H1 (cell line): Measurements from ENCODE around the gene MYH7. TPM values are rescaled to one million over a fixed set of nuclear protein-coding genes. Genes with fewer than 3 reads are reported as not detected.

Source experiments
- CTCF ChIA-PET: fragments of 300-600 bp; sonication (Branson Sonifier 250); formaldehyde crosslinking; loops from one replicate; lab custom pipeline; 2021; ENCODE audit not compliant: partially characterized antibody; lab: Charles Lee
- POLR2A ChIA-PET: fragments of 300-600 bp; sonication (Branson Sonifier 250); formaldehyde crosslinking; loops from one replicate; lab custom pipeline; 2021; ENCODE audit warnings: inconsistent platforms; ENCODE audit not compliant: partially characterized antibody; lab: Charles Lee
- DNase-seq, 2 experiments: peaks; one replicate each; pipeline versions ENCODE4 v3.0.0 to v3.0.0-alpha.2; 2010 to 2022; ENCODE audit warnings: low spot score in 2 of 2, low read depth in 1 of 2, mixed read lengths in 1 of 2
- FAIRE-seq: peaks from 2 replicates; lab custom pipeline; 2011; peaks lifted over from hg19 to GRCh38; lab: Jason Lieb, UNC
- H2AFZ ChIP-seq: 2 replicates; pipeline ENCODE4 v1.8.1; 2012; ENCODE audit warnings: low read length, inconsistent platforms
- H2AK5ac ChIP-seq: 2 replicates; pipeline ENCODE4 v1.6.1; 2013; ENCODE audit warnings: low read depth, low read length
- H2BK120ac ChIP-seq: replicated peaks from 2 replicates; pipeline ENCODE3; 2013; ENCODE audit warnings: low read depth, low read length, inconsistent platforms
- H2BK12ac ChIP-seq: 2 replicates; pipeline ENCODE4 v1.6.1; 2013; ENCODE audit warnings: low read depth, low read length
- H2BK15ac ChIP-seq: 2 replicates; pipeline ENCODE4 v1.6.1; 2013; ENCODE audit warnings: low read length
- H2BK20ac ChIP-seq: 2 replicates; pipeline ENCODE4 v1.6.1; 2013; ENCODE audit warnings: low read length
- H2BK5ac ChIP-seq: 2 replicates; pipeline ENCODE4 v1.6.1; 2013; ENCODE audit warnings: low read depth, low read length
- H3K14ac ChIP-seq: 2 replicates; pipeline ENCODE4 v1.6.1; 2013; ENCODE audit warnings: inconsistent platforms; ENCODE audit not compliant: insufficient read length
- H3K18ac ChIP-seq: 2 replicates; pipeline ENCODE4 v1.6.1; 2013; ENCODE audit warnings: low read length; ENCODE audit errors: extremely low read depth
- H3K23ac ChIP-seq: 2 replicates; pipeline ENCODE4 v1.6.1; 2013; ENCODE audit warnings: inconsistent platforms; ENCODE audit not compliant: insufficient read length
- H3K23me2 ChIP-seq: 2 replicates; pipeline ENCODE4 v1.6.1; 2013; ENCODE audit warnings: low read depth, low read length
- H3K27ac ChIP-seq: 2 replicates; pipeline ENCODE4 v1.6.1; 2011; ENCODE audit warnings: low read depth, low read length, inconsistent platforms
- H3K27me3 ChIP-seq, 4 experiments: replicated peaks in 1 of 4; 1 replicate in 1 of 4; 2 replicates in 3 of 4; pipeline versions ENCODE4 v1.6.1 to v1.8.1; 2011 to 2013; ENCODE audit warnings: low read length in 3 of 4, mild to moderate bottlenecking in 3 of 4, inconsistent platforms in 2 of 4, mixed read lengths in 2 of 4, moderate library complexity in 1 of 4; ENCODE audit not compliant: control insufficient read depth in 3 of 4, insufficient read depth in 3 of 4; ENCODE audit errors: extremely low read depth in 1 of 4
- H3K36me3 ChIP-seq, 4 experiments: 2 replicates each; pipeline versions ENCODE4 v1.6.1 to v1.8.1; 2011 to 2013; ENCODE audit warnings: mild to moderate bottlenecking in 4 of 4, low read length in 3 of 4, moderate library complexity in 2 of 4, control low read depth in 1 of 4, inconsistent platforms in 1 of 4; ENCODE audit not compliant: insufficient read depth in 4 of 4, control insufficient read depth in 2 of 4
- H3K4ac ChIP-seq: replicated peaks from 2 replicates; pipeline ENCODE3; 2013; ENCODE audit warnings: low read length, low read depth, mixed read lengths, inconsistent platforms; ENCODE audit not compliant: insufficient read length
- H3K4me1 ChIP-seq, 4 experiments: replicated peaks in 1 of 4; 1 replicate in 1 of 4; 2 replicates in 3 of 4; pipeline versions ENCODE4 v1.6.1 to v1.8.1; 2011 to 2013; ENCODE audit warnings: low read length in 3 of 4, inconsistent platforms in 2 of 4, mixed read lengths in 1 of 4; ENCODE audit not compliant: insufficient read depth in 4 of 4, control insufficient read depth in 3 of 4
- H3K4me2 ChIP-seq, 2 experiments: 2 replicates each; pipeline versions ENCODE4 v1.6.1 to v1.8.1; 2011 to 2013; ENCODE audit warnings: low read depth in 2 of 2, low read length in 2 of 2, control low read depth in 1 of 2, inconsistent platforms in 1 of 2, mild to moderate bottlenecking in 1 of 2; ENCODE audit not compliant: insufficient read depth in 1 of 2
- H3K4me3 ChIP-seq, 4 experiments: fragments of 200-600, 300-600 bp in 1 of 4; sonication (generic), shearing (Covaris generic), sonication (Bioruptor Twin) in 1 of 4; 2 replicates each; pipeline versions ENCODE4 v1.5.1 to v1.8.1; 2011 to 2016; ENCODE audit warnings: low read length in 4 of 4, low read depth in 3 of 4, control low read depth in 2 of 4, inconsistent platforms in 2 of 4, mild to moderate bottlenecking in 2 of 4, mixed read lengths in 1 of 4, moderate library complexity in 1 of 4; ENCODE audit not compliant: insufficient read depth in 2 of 4; ENCODE audit errors: extremely low read depth in 1 of 4
- H3K56ac ChIP-seq: replicated peaks from 2 replicates; pipeline ENCODE3; 2013; ENCODE audit warnings: low read depth, mild to moderate bottlenecking, mixed read lengths, low read length, inconsistent platforms; ENCODE audit not compliant: insufficient read length
- H3K79me1 ChIP-seq: 2 replicates; pipeline ENCODE4 v1.6.1; 2013; ENCODE audit warnings: low read depth, low read length, control low read depth
- H3K79me2 ChIP-seq, 2 experiments: 2 replicates each; pipeline versions ENCODE4 v1.6.1 to v1.8.1; 2012 to 2013; ENCODE audit warnings: low read length in 2 of 2, mild to moderate bottlenecking in 2 of 2, inconsistent platforms in 1 of 2; ENCODE audit not compliant: insufficient read depth in 2 of 2, control insufficient read depth in 1 of 2
- H3K9ac ChIP-seq, 4 experiments: replicated peaks in 1 of 4; 1 replicate in 1 of 4; 2 replicates in 3 of 4; pipeline versions ENCODE4 v1.6.1 to v1.8.1; 2011 to 2013; ENCODE audit warnings: low read depth in 3 of 4, low read length in 3 of 4, control low read depth in 2 of 4, mild to moderate bottlenecking in 2 of 4, moderate library complexity in 2 of 4, inconsistent platforms in 1 of 4; ENCODE audit errors: extremely low read depth in 1 of 4
- H3K9me3 ChIP-seq, 2 experiments: 2 replicates each; pipeline versions ENCODE4 v1.6.1 to v1.8.1; 2012 to 2013; ENCODE audit warnings: mild to moderate bottlenecking in 2 of 2, moderate library complexity in 2 of 2, control low read depth in 1 of 2, inconsistent platforms in 1 of 2, low read depth in 1 of 2, low read length in 1 of 2, mixed read lengths in 1 of 2; ENCODE audit not compliant: insufficient read depth in 2 of 2
- H4K20me1 ChIP-seq, 2 experiments: replicated peaks in 1 of 2; 2 replicates each; pipeline versions ENCODE3 to v1.8.1; 2011 to 2013; ENCODE audit warnings: inconsistent platforms in 2 of 2, low read length in 2 of 2, mild to moderate bottlenecking in 1 of 2; ENCODE audit not compliant: insufficient read depth in 2 of 2, control insufficient read depth in 1 of 2
- H4K5ac ChIP-seq: 2 replicates; pipeline ENCODE4 v1.6.1; 2013; ENCODE audit warnings: low read length, low read depth, mixed read lengths, inconsistent platforms; ENCODE audit not compliant: insufficient read length
- H4K8ac ChIP-seq: 2 replicates; pipeline ENCODE4 v1.8.0; 2013; ENCODE audit warnings: mild to moderate bottlenecking, moderate library complexity, low read length, inconsistent platforms; ENCODE audit not compliant: insufficient read depth; ENCODE audit errors: extremely low read depth
- H4K91ac ChIP-seq: replicated peaks from 2 replicates; pipeline ENCODE3; 2013; ENCODE audit warnings: low read length, mixed read lengths, inconsistent platforms; ENCODE audit not compliant: insufficient read length
- CBX5 ChIP-seq: fragments of 300-800, 300-1000 bp; sonication (generic); IDR thresholded peaks from 2 replicates; pipeline ENCODE4 v1.7.1; 2016; ENCODE audit warnings: antibody characterized with exemption, low read length, low read depth
- HDAC6 ChIP-seq: IDR thresholded peaks from one replicate; pipeline ENCODE4 v1.7.1; 2012; ENCODE audit warnings: low read depth, mild to moderate bottlenecking, inconsistent platforms, low read length, moderate library complexity
- PHF8 ChIP-seq: fragments of 200-600 bp; sonication (generic); conservative IDR thresholded peaks from 2 replicates; pipeline ENCODE4 v1.7.1; 2012; ENCODE audit warnings: low read depth, mild to moderate bottlenecking, inconsistent platforms, low read length, moderate library complexity
- RXRA ChIP-seq: IDR thresholded peaks from 2 replicates; pipeline ENCODE4 v1.6.1; 2011; ENCODE audit warnings: low read depth, mild to moderate bottlenecking, low read length, moderate library complexity; ENCODE audit not compliant: insufficient read depth
- SAP30 ChIP-seq: fragments of 300-600 bp; sonication (generic); IDR thresholded peaks from 2 replicates; pipeline ENCODE4 v1.7.1; 2012; ENCODE audit warnings: low read length, moderate library complexity, mild to moderate bottlenecking, inconsistent platforms; ENCODE audit not compliant: insufficient read depth, insufficient replicate concordance
- SIN3A ChIP-seq, 2 experiments: IDR thresholded peaks in 1 of 2; conservative IDR thresholded peaks in 1 of 2; 2 replicates each; pipeline ENCODE4 v1.6.1; 2011 to 2012; ENCODE audit warnings: low read length in 2 of 2, improper control_type of control experiment in 1 of 2, low read depth in 1 of 2, mild to moderate bottlenecking in 1 of 2
- SP2 ChIP-seq: IDR thresholded peaks from 2 replicates; pipeline ENCODE4 v1.6.1; 2012; ENCODE audit warnings: mild to moderate bottlenecking, low read length, inconsistent platforms
- TAF7 ChIP-seq: optimal IDR thresholded peaks from 2 replicates; pipeline ENCODE3; 2011; ENCODE audit warnings: low read depth, mild to moderate bottlenecking, inconsistent platforms, low read length, moderate library complexity, borderline replicate concordance
- WGBS, 2 experiments: shearing (Covaris generic) in 1 of 2; methylation state at CpG; one replicate each; pipeline versions ENCODE4 v1.1.6 to v1.1.7; 2013 to 2015; ENCODE audit warnings: low lambda C conversion rate in 2 of 2, mixed read lengths in 2 of 2, inconsistent platforms in 1 of 2, low coverage in 1 of 2, missing lambda C conversion rate in 1 of 2; ENCODE audit not compliant: insufficient replicate concordance in 2 of 2, insufficient coverage in 1 of 2, insufficient read length in 1 of 2; ENCODE audit errors: extremely low coverage in 1 of 2, missing lambda C conversion rate in 1 of 2; 5-methylcytosine and 5-hydroxymethylcytosine counted together
- polyA plus RNA-seq, 7 experiments: library from polyadenylated mRNA; depleted of rRNA in 3 of 7; stranded (reverse) in 5 of 7; unstranded in 2 of 7; fragments of >200 nt in 5 of 7; fragments of 200-250 nt in 2 of 7; gene quantifications; 1 replicate in 5 of 7; 2 replicates in 1 of 7; 4 replicates in 1 of 7; pipeline versions ENCODE4 v1.2.1 to v1.2.3, GENCODE V29; 2011 to 2013; ENCODE audit warnings: missing spikeins in 2 of 7, mixed read lengths in 2 of 7
- total RNA-seq: library from RNA; stranded (reverse); fragmentation: NEBNext Ultra II Directional; extraction: Animal tissue kit (Norgen Biotek cat#: 25700); gene quantifications from 2 replicates; pipeline ENCODE4 v1.2.1, GENCODE V29; 2021
- TF ChIP-seq, protein P1 (sequence below): IDR thresholded peaks from 2 replicates; pipeline ENCODE4 v1.6.1; 2011; ENCODE audit warnings: low read depth, mild to moderate bottlenecking, low read length; ENCODE audit not compliant: insufficient read depth

MYH7 gene
- total and polyA plus RNA-seq, 2 of the 8 experiments (the other 6 are each of a cell fraction or from before 2014, with no cell fraction given): not detected

DNA sequence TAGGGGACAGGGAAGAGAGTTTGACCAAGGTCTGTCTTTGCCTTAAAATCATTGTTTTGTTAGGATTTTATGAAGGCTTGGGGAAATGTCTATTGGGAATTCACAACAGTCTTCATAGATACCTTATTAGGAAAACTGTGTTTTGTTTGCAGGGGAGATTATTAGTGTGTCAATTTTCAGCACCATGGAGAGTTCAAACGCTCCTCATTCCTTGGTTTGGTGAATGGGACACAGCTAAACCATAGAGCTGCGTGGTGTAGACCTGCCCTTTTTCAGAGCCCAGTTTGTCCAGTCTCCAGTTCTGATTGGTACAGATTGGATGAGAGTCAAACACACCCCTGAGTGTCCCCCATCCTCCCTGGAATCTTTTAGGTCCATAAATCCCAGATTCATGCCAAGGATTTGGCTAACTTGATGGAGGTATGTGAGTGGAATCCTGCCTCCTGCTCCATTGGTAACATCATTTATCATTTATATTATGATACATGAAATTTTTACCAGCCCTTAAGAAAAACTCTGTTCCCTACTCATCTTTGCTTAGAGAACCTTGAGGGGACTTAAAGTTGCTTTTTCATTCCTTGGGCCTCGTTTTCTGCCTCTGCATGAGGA lies 46.0 kb upstream of the MYH7 start:
- no peak overlapping the region for H3K4me3 ChIP-seq
- peak; percentile 93 to 95; a peak in 3 of 4 replicates for TF ChIP-seq SIN3A (conservative IDR thresholded peaks at IDR 0.05 in 1 of 2, IDR thresholded peaks at IDR 0.05 in 1 of 2; ENCODE audit: low read depth in 1 of 2, low read length in 2 of 2)
- no peak for TF ChIP-seq HDAC6
- TF ChIP-seq CBX5: no peak
- TF ChIP-seq, protein P1, sequence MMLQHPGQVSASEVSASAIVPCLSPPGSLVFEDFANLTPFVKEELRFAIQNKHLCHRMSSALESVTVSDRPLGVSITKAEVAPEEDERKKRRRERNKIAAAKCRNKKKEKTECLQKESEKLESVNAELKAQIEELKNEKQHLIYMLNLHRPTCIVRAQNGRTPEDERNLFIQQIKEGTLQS: no peak
- no peak for TF ChIP-seq RXRA
- TF ChIP-seq PHF8: no peak
- peak; percentile 74 for TF ChIP-seq SAP30
- no peak for TF ChIP-seq TAF7
- TF ChIP-seq SP2: peak; percentile 21; the same call in 1 of the 2 replicates
- no peaks in the 10 kb centered on the region for H3K27me3 ChIP-seq
- no peak overlapping the region for H4K8ac ChIP-seq
- H3K27ac ChIP-seq: no peak overlapping the region
- no peak overlapping the region for H4K91ac ChIP-seq
- H2BK12ac ChIP-seq: no peak overlapping the region
- no peak overlapping the region for H3K14ac ChIP-seq
- H2BK5ac ChIP-seq: no peak overlapping the region
- ChIA-PET CTCF (interaction anchor here (0.6 to 26.8 kb wide), 16 partner anchors 10 to 430 kb away, joined by 3 to 2092 read pairs (median 3); partner anchors contain the start of genes AP1G2, THTPA and ZFHX2), POLR2A (interaction anchor here (0.5 to 22.8 kb wide), 10 partner anchors 9 to 487 kb away, joined by 3 to 944 read pairs (median 5); partner anchors contain the start of genes AP1G2, PABPN1, THTPA and ZFHX2)
- no peak for FAIRE-seq
- peaks cover 8 to 18% (median 14%) of the 10 kb centered on the region in 4 experiments; a peak in 7 of 8 replicates for H3K36me3 ChIP-seq
- no peaks in the 10 kb centered on the region for H3K79me2 ChIP-seq
- no peak overlapping the region; a peak in 1 of 4 replicates for H3K4me2 ChIP-seq
- H3K23me2 ChIP-seq: peaks cover 1% of the 10 kb centered on the region; the same call in 1 of the 2 replicates
- H3K56ac ChIP-seq: no peak overlapping the region
- peak in 1 of 2 experiments; percentile 57 for DNase-seq
- peaks cover 0 to 2% of the 10 kb centered on the region in 2 experiments for H4K20me1 ChIP-seq
- H3K79me1 ChIP-seq: no peaks in the 10 kb centered on the region
- H2BK15ac ChIP-seq: no peak overlapping the region
- no peak overlapping the region for H3K4ac ChIP-seq
- H3K9me3 ChIP-seq: no peaks in the 10 kb centered on the region
- H3K18ac ChIP-seq: no peak overlapping the region
- no peak overlapping the region for H2AFZ ChIP-seq
- H3K9ac ChIP-seq: no peak overlapping the region
- H2BK20ac ChIP-seq: no peak overlapping the region
- no peak overlapping the region for H2AK5ac ChIP-seq
- no peak overlapping the region for H2BK120ac ChIP-seq
- peaks cover 14 to 42% (median 32%) of the 10 kb centered on the region in 4 experiments for H3K4me1 ChIP-seq
- WGBS, 2 experiments: 70% methylated on average over 3 of the region's 3 CpGs; no CpG with 5 or more reads in 1 of the 2 experiments
- H4K5ac ChIP-seq: no peak overlapping the region
- H3K23ac ChIP-seq: no peak overlapping the region
